WERI-Rb-1 (cell line): ENCODE results near the gene PSMD2.

Experiments
- DNase-seq: peaks from one replicate; pipeline ENCODE4 v3.0.0-alpha.2; 2020
- H3K27ac ChIP-seq: fragments of 250-450 bp; sonication (Bioruptor Pico); 2 replicates; pipeline ENCODE4 v1.5.1; 2020; ENCODE audit warnings: mild to moderate bottlenecking, moderate library complexity
- H3K27me3 ChIP-seq: fragments of 250-450 bp; sonication (Bioruptor Pico); 2 replicates; pipeline ENCODE4 v1.5.1; 2021; ENCODE audit warnings: mild to moderate bottlenecking, low read depth, moderate library complexity; ENCODE audit not compliant: insufficient read depth, severe bottlenecking
- H3K36me3 ChIP-seq: fragments of 250-450 bp; sonication (Bioruptor Pico); 2 replicates; pipeline ENCODE4 v1.5.1; 2020; ENCODE audit warnings: mild to moderate bottlenecking, moderate library complexity
- H3K4me3 ChIP-seq: 2 replicates; pipeline ENCODE4 v1.5.1; 2011; ENCODE audit warnings: low read depth, mild to moderate bottlenecking, control low read depth, low read length
- H3K9me3 ChIP-seq: fragments of 250-450 bp; sonication (Bioruptor Pico); 2 replicates; pipeline ENCODE4 v1.5.1; 2021; ENCODE audit warnings: mild to moderate bottlenecking, moderate library complexity; ENCODE audit not compliant: severe bottlenecking
- TF ChIP-seq, protein P1 (sequence below): IDR thresholded peaks from 2 replicates; pipeline ENCODE4 v1.5.1; 2011; ENCODE audit warnings: low read depth, mild to moderate bottlenecking, control low read depth, inconsistent platforms, low read length

PSMD2 gene

DNA sequence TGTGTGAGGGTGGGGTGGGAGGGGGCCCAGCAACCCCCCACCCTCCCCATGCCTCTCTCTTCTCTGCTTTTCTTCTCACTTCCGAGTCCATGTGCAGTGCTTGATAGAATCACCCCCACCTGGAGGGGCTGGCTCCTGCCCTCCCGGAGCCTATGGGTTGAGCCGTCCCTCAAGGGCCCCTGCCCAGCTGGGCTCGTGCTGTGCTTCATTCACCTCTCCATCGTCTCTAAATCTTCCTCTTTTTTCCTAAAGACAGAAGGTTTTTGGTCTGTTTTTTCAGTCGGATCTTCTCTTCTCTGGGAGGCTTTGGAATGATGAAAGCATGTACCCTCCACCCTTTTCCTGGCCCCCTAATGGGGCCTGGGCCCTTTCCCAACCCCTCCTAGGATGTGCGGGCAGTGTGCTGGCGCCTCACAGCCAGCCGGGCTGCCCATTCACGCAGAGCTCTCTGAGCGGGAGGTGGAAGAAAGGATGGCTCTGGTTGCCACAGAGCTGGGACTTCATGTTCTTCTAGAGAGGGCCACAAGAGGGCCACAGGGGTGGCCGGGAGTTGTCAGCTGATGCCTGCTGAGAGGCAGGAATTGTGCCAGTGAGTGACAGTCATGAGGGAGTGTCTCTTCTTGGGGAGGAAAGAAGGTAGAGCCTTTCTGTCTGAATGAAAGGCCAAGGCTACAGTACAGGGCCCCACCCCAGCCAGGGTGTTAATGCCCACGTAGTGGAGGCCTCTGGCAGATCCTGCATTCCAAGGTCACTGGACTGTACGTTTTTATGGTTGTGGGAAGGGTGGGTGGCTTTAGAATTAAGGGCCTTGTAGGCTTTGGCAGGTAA is 46.5 kb downstream of the PSMD2 start:
- TF ChIP-seq, protein P1, sequence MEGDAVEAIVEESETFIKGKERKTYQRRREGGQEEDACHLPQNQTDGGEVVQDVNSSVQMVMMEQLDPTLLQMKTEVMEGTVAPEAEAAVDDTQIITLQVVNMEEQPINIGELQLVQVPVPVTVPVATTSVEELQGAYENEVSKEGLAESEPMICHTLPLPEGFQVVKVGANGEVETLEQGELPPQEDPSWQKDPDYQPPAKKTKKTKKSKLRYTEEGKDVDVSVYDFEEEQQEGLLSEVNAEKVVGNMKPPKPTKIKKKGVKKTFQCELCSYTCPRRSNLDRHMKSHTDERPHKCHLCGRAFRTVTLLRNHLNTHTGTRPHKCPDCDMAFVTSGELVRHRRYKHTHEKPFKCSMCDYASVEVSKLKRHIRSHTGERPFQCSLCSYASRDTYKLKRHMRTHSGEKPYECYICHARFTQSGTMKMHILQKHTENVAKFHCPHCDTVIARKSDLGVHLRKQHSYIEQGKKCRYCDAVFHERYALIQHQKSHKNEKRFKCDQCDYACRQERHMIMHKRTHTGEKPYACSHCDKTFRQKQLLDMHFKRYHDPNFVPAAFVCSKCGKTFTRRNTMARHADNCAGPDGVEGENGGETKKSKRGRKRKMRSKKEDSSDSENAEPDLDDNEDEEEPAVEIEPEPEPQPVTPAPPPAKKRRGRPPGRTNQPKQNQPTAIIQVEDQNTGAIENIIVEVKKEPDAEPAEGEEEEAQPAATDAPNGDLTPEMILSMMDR: peak; percentile 72
- Histone ChIP-seq H3K36me3 (peaks cover 13% of the 10 kb centered on the region), H3K9me3 (no peaks in the 10 kb centered on the region), H3K27me3 (no peaks in the 10 kb centered on the region), H3K27ac (peak overlapping the region; percentile 50), H3K4me3 (no peak overlapping the region)
- peak; percentile 82 for DNase-seq

DNA sequence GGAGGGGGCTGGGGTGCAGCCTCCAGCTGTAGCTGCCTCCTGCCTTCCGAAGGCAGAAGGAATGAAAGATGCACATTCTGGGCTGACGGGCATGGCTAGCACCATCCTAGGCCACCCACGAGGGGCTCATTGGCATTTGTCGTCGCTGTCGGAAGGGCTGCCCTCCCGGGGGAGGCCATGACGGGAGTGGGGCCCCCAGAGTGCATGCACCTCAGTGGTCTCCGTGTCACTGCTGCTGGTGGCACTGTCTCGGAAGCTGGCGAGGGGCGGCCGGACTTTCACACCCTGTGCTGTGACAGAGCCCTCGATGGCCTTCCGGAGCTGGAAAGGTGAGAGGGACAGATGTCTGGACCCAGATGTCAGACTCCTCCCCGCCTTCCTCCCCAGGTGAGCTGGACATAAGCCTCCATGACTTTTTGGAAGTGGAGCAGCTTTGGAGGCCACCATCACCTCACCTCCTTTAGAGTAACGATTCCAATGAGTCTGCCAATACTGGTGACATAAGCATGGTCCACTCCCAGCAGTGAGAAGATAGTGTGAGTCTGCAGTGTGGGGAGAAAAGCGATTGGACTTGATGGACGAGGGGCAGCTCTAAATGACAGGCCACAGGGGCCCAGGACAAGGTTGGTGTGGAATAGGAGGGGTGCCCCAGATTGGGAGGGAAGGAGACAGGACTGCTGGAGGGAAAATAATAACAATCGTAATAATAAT is 47.6 kb downstream of the PSMD2 start:
- no peaks in the 10 kb centered on the region for H3K9me3 ChIP-seq

DNA sequence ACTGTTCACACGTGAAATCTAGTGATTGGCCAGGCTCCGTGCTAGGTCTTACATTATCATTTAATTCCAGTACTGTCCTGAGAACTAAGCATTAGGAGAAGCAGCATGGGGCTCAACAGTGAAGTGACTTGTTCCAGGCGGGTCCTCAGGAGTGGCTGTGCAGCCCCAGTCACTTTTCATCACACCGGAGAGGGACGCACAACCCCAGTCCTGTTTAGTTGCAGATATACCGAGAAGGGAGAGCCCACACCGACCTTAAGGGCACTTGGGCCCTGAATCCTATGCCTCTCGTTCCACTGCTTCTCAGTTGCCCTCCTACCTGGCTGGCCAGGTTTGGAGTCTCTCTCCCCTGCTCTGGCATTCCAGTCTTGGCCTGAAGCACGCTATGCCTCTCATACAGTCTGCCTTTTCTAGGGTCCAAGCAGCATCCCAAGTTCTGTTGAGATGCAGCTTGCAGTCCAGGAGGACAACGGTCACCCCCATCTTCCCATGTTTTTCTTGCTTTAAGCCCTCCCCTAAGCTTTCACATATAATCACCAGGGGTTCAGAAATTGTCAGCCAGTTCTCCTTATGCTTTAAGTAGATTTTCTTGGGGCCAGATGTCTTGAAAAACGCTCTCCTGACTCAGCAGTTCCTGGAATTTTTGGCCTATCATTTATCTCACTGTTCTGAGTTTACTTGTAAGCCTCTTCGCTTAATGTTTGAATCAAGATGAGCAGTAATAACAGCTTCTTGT is 48.4 kb downstream of the PSMD2 start:
- H3K27me3 ChIP-seq: no peaks in the 10 kb centered on the region
- peaks cover 30% of the 10 kb centered on the region for H3K36me3 ChIP-seq
- no peaks in the 10 kb centered on the region for H3K9me3 ChIP-seq
- H3K27ac ChIP-seq: peak overlapping the region; percentile 68
- DNase-seq: no peak
- no peak overlapping the region for H3K4me3 ChIP-seq
- TF ChIP-seq, protein P1: no peak

More for the DNA sequence above, 47.6 kb downstream of the PSMD2 start:
- Histone ChIP-seq H3K4me3 (no peak overlapping the region), H3K27me3 (no peaks in the 10 kb centered on the region), H3K27ac (peak overlapping the region; percentile 68), H3K36me3 (peaks cover 22% of the 10 kb centered on the region)
- TF ChIP-seq, protein P1: no peak
- DNase-seq: no peak

DNA sequence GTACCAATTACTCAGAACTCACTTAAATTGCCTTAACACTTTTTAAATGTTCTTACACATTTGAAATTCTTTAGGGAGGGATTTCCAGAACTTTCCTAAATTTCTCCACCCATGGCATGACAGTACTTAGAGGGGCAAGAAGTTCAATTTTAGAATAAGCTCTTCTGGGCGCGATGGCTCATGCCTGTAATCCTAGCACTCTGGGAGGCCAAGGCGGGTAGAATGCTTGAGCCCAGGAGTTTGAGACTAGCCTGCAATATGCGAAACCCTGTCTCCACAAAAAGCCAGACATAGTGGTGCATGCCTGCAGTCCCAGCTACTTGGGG is 49.0 kb downstream of the PSMD2 start:
- DNase-seq: peak; percentile 33
- no peak overlapping the region; the same call in 1 of the 2 replicates for H3K4me3 ChIP-seq

More for the DNA sequence above, 49.0 kb downstream of the PSMD2 start:
- Histone ChIP-seq H3K9me3 (no peaks in the 10 kb centered on the region), H3K27me3 (no peaks in the 10 kb centered on the region), H3K36me3 (peaks cover 34% of the 10 kb centered on the region), H3K27ac (peak overlapping the region; percentile 68)
- TF ChIP-seq, protein P1: no peak
